ENCODE measurements around the gene FAM111A. TPM values are rescaled to one million over a fixed set of nuclear protein-coding genes. Genes with fewer than 3 reads are reported as not detected.

FAM111A gene
- total and polyA plus RNA-seq, 9 of the 15 experiments (the other 6 are each of a cell fraction or from before 2014, with no cell fraction given): 14.8 to 30.6 (median 20.1) TPM

GRCh38 chr11:59144579-59145345 is 2.1 kb downstream of the FAM111A start (continued):
- TF ChIP-seq E2F3 (CRISPR knock-in tag; IDR thresholded peaks at IDR 0.05) (peak; percentile 99), POLR2H (tag; IDR thresholded peaks at IDR 0.05; ENCODE audit: low read depth) (peak; percentile 73), HMGXB4 (CRISPR knock-in tag; IDR thresholded peaks at IDR 0.05) (peak; percentile 93), ZNF707 (CRISPR knock-in tag; conservative IDR thresholded peaks at IDR 0.05) (no peak), PHF20 (IDR thresholded peaks at IDR 0.05; ENCODE audit: partially characterized antibody) (no peak), ELF4 (CRISPR knock-in tag; IDR thresholded peaks at IDR 0.05) (peak; percentile 66; the same call in 1 of the 2 replicates), MAFG (tag; conservative IDR thresholded peaks at IDR 0.05) (no peak), HNRNPLL (IDR thresholded peaks at IDR 0.05; ENCODE audit: low read depth, low read length, poor library complexity, severe bottlenecking) (peak; percentile 56), TFAP4 (CRISPR knock-in tag; IDR thresholded peaks at IDR 0.05; ENCODE audit: borderline replicate concordance) (peak; percentile 98), E2F8 (IDR thresholded peaks at IDR 0.05; ENCODE audit: low read depth, partially characterized antibody) (peak; percentile 85), RAD51 (IDR thresholded peaks at IDR 0.05; ENCODE audit: borderline replicate concordance, low read depth) (0 out of 2 replicates have a peak, but pooled peaks have one; percentile 7), CBX3 (IDR thresholded peaks at IDR 0.05; ENCODE audit: borderline replicate concordance in 1 of 2, low read length in 2 of 2) (peak in 1 of 2 experiments; percentile 96; a peak in 2 of 3 replicates), SETDB1 (IDR thresholded peaks at IDR 0.05; ENCODE audit: low read length) (no peak), ZNF282 (CRISPR knock-in tag; IDR thresholded peaks at IDR 0.05) (0 out of 2 replicates have a peak, but pooled peaks have one; percentile 36), ZNF740 (CRISPR knock-in tag; IDR thresholded peaks at IDR 0.05) (peak; percentile 86), ZNF740 (tag; IDR thresholded peaks at IDR 0.05) (no peak), MAX (CRISPR knock-in tag; IDR thresholded peaks at IDR 0.05) (peak; percentile 99), MLLT1 (IDR thresholded peaks at IDR 0.05) (peak in 1 of 2 experiments; percentile 48; a peak in 1 of 4 replicates)
